H1 (cell line): ENCODE measurements around the gene SLC22A23. TPM values are rescaled to one million over a fixed set of nuclear protein-coding genes. Genes with fewer than 3 reads are reported as not detected.

Source experiments
- CTCF ChIA-PET: fragments of 300-600 bp; sonication (Branson Sonifier 250); formaldehyde crosslinking; loops from one replicate; lab custom pipeline; 2021; ENCODE audit not compliant: partially characterized antibody; lab: Charles Lee
- POLR2A ChIA-PET: fragments of 300-600 bp; sonication (Branson Sonifier 250); formaldehyde crosslinking; loops from one replicate; lab custom pipeline; 2021; ENCODE audit warnings: inconsistent platforms; ENCODE audit not compliant: partially characterized antibody; lab: Charles Lee
- DNase-seq, 2 experiments: peaks; one replicate each; pipeline versions ENCODE4 v3.0.0 to v3.0.0-alpha.2; 2010 to 2022; ENCODE audit warnings: low spot score in 2 of 2, low read depth in 1 of 2, mixed read lengths in 1 of 2
- FAIRE-seq: peaks from 2 replicates; lab custom pipeline; 2011; peaks lifted over from hg19 to GRCh38; lab: Jason Lieb, UNC
- H2AFZ ChIP-seq: 2 replicates; pipeline ENCODE4 v1.8.1; 2012; ENCODE audit warnings: low read length, inconsistent platforms
- H2AK5ac ChIP-seq: 2 replicates; pipeline ENCODE4 v1.6.1; 2013; ENCODE audit warnings: low read depth, low read length
- H2BK120ac ChIP-seq: replicated peaks from 2 replicates; pipeline ENCODE3; 2013; ENCODE audit warnings: low read depth, low read length, inconsistent platforms
- H2BK12ac ChIP-seq: 2 replicates; pipeline ENCODE4 v1.6.1; 2013; ENCODE audit warnings: low read depth, low read length
- H2BK15ac ChIP-seq: 2 replicates; pipeline ENCODE4 v1.6.1; 2013; ENCODE audit warnings: low read length
- H2BK20ac ChIP-seq: 2 replicates; pipeline ENCODE4 v1.6.1; 2013; ENCODE audit warnings: low read length
- H2BK5ac ChIP-seq: 2 replicates; pipeline ENCODE4 v1.6.1; 2013; ENCODE audit warnings: low read depth, low read length
- H3K14ac ChIP-seq: 2 replicates; pipeline ENCODE4 v1.6.1; 2013; ENCODE audit warnings: inconsistent platforms; ENCODE audit not compliant: insufficient read length
- H3K18ac ChIP-seq: 2 replicates; pipeline ENCODE4 v1.6.1; 2013; ENCODE audit warnings: low read length; ENCODE audit errors: extremely low read depth
- H3K23ac ChIP-seq: 2 replicates; pipeline ENCODE4 v1.6.1; 2013; ENCODE audit warnings: inconsistent platforms; ENCODE audit not compliant: insufficient read length
- H3K23me2 ChIP-seq: 2 replicates; pipeline ENCODE4 v1.6.1; 2013; ENCODE audit warnings: low read depth, low read length
- H3K27ac ChIP-seq: 2 replicates; pipeline ENCODE4 v1.6.1; 2011; ENCODE audit warnings: low read depth, low read length, inconsistent platforms
- H3K27me3 ChIP-seq, 4 experiments: replicated peaks in 1 of 4; 1 replicate in 1 of 4; 2 replicates in 3 of 4; pipeline versions ENCODE4 v1.6.1 to v1.8.1; 2011 to 2013; ENCODE audit warnings: low read length in 3 of 4, mild to moderate bottlenecking in 3 of 4, inconsistent platforms in 2 of 4, mixed read lengths in 2 of 4, moderate library complexity in 1 of 4; ENCODE audit not compliant: control insufficient read depth in 3 of 4, insufficient read depth in 3 of 4; ENCODE audit errors: extremely low read depth in 1 of 4
- H3K36me3 ChIP-seq, 4 experiments: 2 replicates each; pipeline versions ENCODE4 v1.6.1 to v1.8.1; 2011 to 2013; ENCODE audit warnings: mild to moderate bottlenecking in 4 of 4, low read length in 3 of 4, moderate library complexity in 2 of 4, control low read depth in 1 of 4, inconsistent platforms in 1 of 4; ENCODE audit not compliant: insufficient read depth in 4 of 4, control insufficient read depth in 2 of 4
- H3K4ac ChIP-seq: replicated peaks from 2 replicates; pipeline ENCODE3; 2013; ENCODE audit warnings: low read length, low read depth, mixed read lengths, inconsistent platforms; ENCODE audit not compliant: insufficient read length
- H3K4me1 ChIP-seq, 4 experiments: replicated peaks in 1 of 4; 1 replicate in 1 of 4; 2 replicates in 3 of 4; pipeline versions ENCODE4 v1.6.1 to v1.8.1; 2011 to 2013; ENCODE audit warnings: low read length in 3 of 4, inconsistent platforms in 2 of 4, mixed read lengths in 1 of 4; ENCODE audit not compliant: insufficient read depth in 4 of 4, control insufficient read depth in 3 of 4
- H3K4me2 ChIP-seq, 2 experiments: 2 replicates each; pipeline versions ENCODE4 v1.6.1 to v1.8.1; 2011 to 2013; ENCODE audit warnings: low read depth in 2 of 2, low read length in 2 of 2, control low read depth in 1 of 2, inconsistent platforms in 1 of 2, mild to moderate bottlenecking in 1 of 2; ENCODE audit not compliant: insufficient read depth in 1 of 2
- H3K4me3 ChIP-seq, 4 experiments: fragments of 200-600, 300-600 bp in 1 of 4; sonication (generic), shearing (Covaris generic), sonication (Bioruptor Twin) in 1 of 4; 2 replicates each; pipeline versions ENCODE4 v1.5.1 to v1.8.1; 2011 to 2016; ENCODE audit warnings: low read length in 4 of 4, low read depth in 3 of 4, control low read depth in 2 of 4, inconsistent platforms in 2 of 4, mild to moderate bottlenecking in 2 of 4, mixed read lengths in 1 of 4, moderate library complexity in 1 of 4; ENCODE audit not compliant: insufficient read depth in 2 of 4; ENCODE audit errors: extremely low read depth in 1 of 4
- H3K56ac ChIP-seq: replicated peaks from 2 replicates; pipeline ENCODE3; 2013; ENCODE audit warnings: low read depth, mild to moderate bottlenecking, mixed read lengths, low read length, inconsistent platforms; ENCODE audit not compliant: insufficient read length
- H3K79me1 ChIP-seq: 2 replicates; pipeline ENCODE4 v1.6.1; 2013; ENCODE audit warnings: low read depth, low read length, control low read depth
- H3K79me2 ChIP-seq, 2 experiments: 2 replicates each; pipeline versions ENCODE4 v1.6.1 to v1.8.1; 2012 to 2013; ENCODE audit warnings: low read length in 2 of 2, mild to moderate bottlenecking in 2 of 2, inconsistent platforms in 1 of 2; ENCODE audit not compliant: insufficient read depth in 2 of 2, control insufficient read depth in 1 of 2
- H3K9ac ChIP-seq, 4 experiments: replicated peaks in 1 of 4; 1 replicate in 1 of 4; 2 replicates in 3 of 4; pipeline versions ENCODE4 v1.6.1 to v1.8.1; 2011 to 2013; ENCODE audit warnings: low read depth in 3 of 4, low read length in 3 of 4, control low read depth in 2 of 4, mild to moderate bottlenecking in 2 of 4, moderate library complexity in 2 of 4, inconsistent platforms in 1 of 4; ENCODE audit errors: extremely low read depth in 1 of 4
- H3K9me3 ChIP-seq, 2 experiments: 2 replicates each; pipeline versions ENCODE4 v1.6.1 to v1.8.1; 2012 to 2013; ENCODE audit warnings: mild to moderate bottlenecking in 2 of 2, moderate library complexity in 2 of 2, control low read depth in 1 of 2, inconsistent platforms in 1 of 2, low read depth in 1 of 2, low read length in 1 of 2, mixed read lengths in 1 of 2; ENCODE audit not compliant: insufficient read depth in 2 of 2
- H4K20me1 ChIP-seq, 2 experiments: replicated peaks in 1 of 2; 2 replicates each; pipeline versions ENCODE3 to v1.8.1; 2011 to 2013; ENCODE audit warnings: inconsistent platforms in 2 of 2, low read length in 2 of 2, mild to moderate bottlenecking in 1 of 2; ENCODE audit not compliant: insufficient read depth in 2 of 2, control insufficient read depth in 1 of 2
- H4K5ac ChIP-seq: 2 replicates; pipeline ENCODE4 v1.6.1; 2013; ENCODE audit warnings: low read length, low read depth, mixed read lengths, inconsistent platforms; ENCODE audit not compliant: insufficient read length
- H4K8ac ChIP-seq: 2 replicates; pipeline ENCODE4 v1.8.0; 2013; ENCODE audit warnings: mild to moderate bottlenecking, moderate library complexity, low read length, inconsistent platforms; ENCODE audit not compliant: insufficient read depth; ENCODE audit errors: extremely low read depth
- H4K91ac ChIP-seq: replicated peaks from 2 replicates; pipeline ENCODE3; 2013; ENCODE audit warnings: low read length, mixed read lengths, inconsistent platforms; ENCODE audit not compliant: insufficient read length
- CBX8 ChIP-seq: fragments of 300-800, 300-1000 bp; sonication (generic); IDR thresholded peaks from 2 replicates; pipeline ENCODE4 v1.7.1; 2016; ENCODE audit warnings: low read depth, low read length, borderline replicate concordance
- CEBPB ChIP-seq: IDR thresholded peaks from 2 replicates; pipeline ENCODE4 v1.6.1; 2012; ENCODE audit warnings: low read depth, low read length
- CHD2 ChIP-seq: IDR thresholded peaks from 2 replicates; pipeline ENCODE4 v1.6.1; 2012; ENCODE audit warnings: low read length, improper control_type of control experiment
- KDM4A ChIP-seq: IDR thresholded peaks from one replicate; pipeline ENCODE4 v1.7.1; 2012; ENCODE audit warnings: low read depth, mild to moderate bottlenecking, moderate library complexity, low read length, inconsistent platforms; ENCODE audit not compliant: severe bottlenecking
- KDM5A ChIP-seq: fragments of 200-600 bp; IDR thresholded peaks from 2 replicates; pipeline ENCODE4 v1.7.1; 2012; ENCODE audit warnings: mild to moderate bottlenecking, low read length, inconsistent platforms, mixed read lengths
- PHF8 ChIP-seq: fragments of 200-600 bp; sonication (generic); conservative IDR thresholded peaks from 2 replicates; pipeline ENCODE4 v1.7.1; 2012; ENCODE audit warnings: low read depth, mild to moderate bottlenecking, inconsistent platforms, low read length, moderate library complexity
- RAD21 ChIP-seq, 2 experiments: IDR thresholded peaks in 1 of 2; conservative IDR thresholded peaks in 1 of 2; 2 replicates each; pipeline ENCODE4 v1.6.1; 2011; ENCODE audit warnings: low read depth in 2 of 2, low read length in 2 of 2, improper control_type of control experiment in 1 of 2, inconsistent platforms in 1 of 2, mild to moderate bottlenecking in 1 of 2, moderate library complexity in 1 of 2
- SAP30 ChIP-seq: fragments of 300-600 bp; sonication (generic); IDR thresholded peaks from 2 replicates; pipeline ENCODE4 v1.7.1; 2012; ENCODE audit warnings: low read length, moderate library complexity, mild to moderate bottlenecking, inconsistent platforms; ENCODE audit not compliant: insufficient read depth, insufficient replicate concordance
- ZNF274 ChIP-seq: IDR thresholded peaks from 2 replicates; pipeline ENCODE4 v1.7.0; 2012; ENCODE audit warnings: low read length, borderline replicate concordance; ENCODE audit errors: extremely low read depth
- WGBS, 2 experiments: shearing (Covaris generic) in 1 of 2; methylation state at CpG; one replicate each; pipeline versions ENCODE4 v1.1.6 to v1.1.7; 2013 to 2015; ENCODE audit warnings: low lambda C conversion rate in 2 of 2, mixed read lengths in 2 of 2, inconsistent platforms in 1 of 2, low coverage in 1 of 2, missing lambda C conversion rate in 1 of 2; ENCODE audit not compliant: insufficient replicate concordance in 2 of 2, insufficient coverage in 1 of 2, insufficient read length in 1 of 2; ENCODE audit errors: extremely low coverage in 1 of 2, missing lambda C conversion rate in 1 of 2; 5-methylcytosine and 5-hydroxymethylcytosine counted together
- polyA plus RNA-seq, 7 experiments: library from polyadenylated mRNA; depleted of rRNA in 3 of 7; stranded (reverse) in 5 of 7; unstranded in 2 of 7; fragments of >200 nt in 5 of 7; fragments of 200-250 nt in 2 of 7; gene quantifications; 1 replicate in 5 of 7; 2 replicates in 1 of 7; 4 replicates in 1 of 7; pipeline versions ENCODE4 v1.2.1 to v1.2.3, GENCODE V29; 2011 to 2013; ENCODE audit warnings: missing spikeins in 2 of 7, mixed read lengths in 2 of 7
- total RNA-seq: library from RNA; stranded (reverse); fragmentation: NEBNext Ultra II Directional; extraction: Animal tissue kit (Norgen Biotek cat#: 25700); gene quantifications from 2 replicates; pipeline ENCODE4 v1.2.1, GENCODE V29; 2021
- TF ChIP-seq, protein P1 (sequence below): IDR thresholded peaks from 2 replicates; pipeline ENCODE4 v1.6.1; 2012; ENCODE audit warnings: low read length, inconsistent platforms

SLC22A23 gene
- total and polyA plus RNA-seq, 2 of the 8 experiments (the other 6 are each of a cell fraction or from before 2014, with no cell fraction given) = 9.9 to 38.4 TPM

DNA sequence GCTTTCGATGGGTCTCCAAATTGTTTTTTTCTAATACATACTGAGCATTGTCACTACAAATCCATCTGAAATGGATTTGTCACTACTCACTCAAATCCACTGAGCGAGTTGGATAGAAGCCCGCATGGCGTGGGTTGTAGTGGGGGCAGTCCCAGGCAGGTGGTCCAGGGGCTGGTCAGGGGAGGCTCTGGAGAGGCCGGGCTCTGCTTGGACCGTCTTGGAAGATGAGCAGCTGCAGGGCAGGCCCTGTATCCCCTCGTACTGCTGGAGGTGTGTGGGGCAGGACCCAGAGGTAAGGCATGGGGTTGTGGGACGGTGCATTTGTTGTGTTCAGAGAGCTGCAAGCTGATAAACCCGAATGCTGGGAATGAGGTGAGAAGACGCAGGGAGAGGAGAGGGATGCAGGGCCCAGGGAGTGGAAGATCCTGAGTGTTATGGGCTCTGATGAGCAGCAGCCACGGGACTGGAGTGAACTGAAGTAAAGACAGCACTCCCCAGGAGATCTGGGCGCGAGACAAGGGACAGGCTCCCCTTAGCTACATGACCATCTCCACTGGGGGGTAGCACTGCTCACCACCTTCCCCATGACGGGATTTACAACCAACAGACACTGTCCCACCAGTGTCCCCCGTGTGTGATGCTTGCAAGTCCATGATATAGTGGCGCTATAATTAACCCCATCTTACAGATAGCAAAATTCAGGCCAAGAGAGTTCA is 152.2 kb downstream of the SLC22A23 start:
- no peak for FAIRE-seq
- TF ChIP-seq SAP30 (no peak), ZNF274 (no peak), RAD21 (IDR thresholded peaks at IDR 0.05 in 1 of 2, conservative IDR thresholded peaks at IDR 0.05 in 1 of 2; ENCODE audit: low read depth in 2 of 2, low read length in 2 of 2) (no peak), KDM4A (no peak), CEBPB (no peak), CBX8 (no peak), CHD2 (no peak), KDM5A (no peak), PHF8 (no peak)
- TF ChIP-seq, protein P1, sequence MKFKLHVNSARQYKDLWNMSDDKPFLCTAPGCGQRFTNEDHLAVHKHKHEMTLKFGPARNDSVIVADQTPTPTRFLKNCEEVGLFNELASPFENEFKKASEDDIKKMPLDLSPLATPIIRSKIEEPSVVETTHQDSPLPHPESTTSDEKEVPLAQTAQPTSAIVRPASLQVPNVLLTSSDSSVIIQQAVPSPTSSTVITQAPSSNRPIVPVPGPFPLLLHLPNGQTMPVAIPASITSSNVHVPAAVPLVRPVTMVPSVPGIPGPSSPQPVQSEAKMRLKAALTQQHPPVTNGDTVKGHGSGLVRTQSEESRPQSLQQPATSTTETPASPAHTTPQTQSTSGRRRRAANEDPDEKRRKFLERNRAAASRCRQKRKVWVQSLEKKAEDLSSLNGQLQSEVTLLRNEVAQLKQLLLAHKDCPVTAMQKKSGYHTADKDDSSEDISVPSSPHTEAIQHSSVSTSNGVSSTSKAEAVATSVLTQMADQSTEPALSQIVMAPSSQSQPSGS = no peak

More for the DNA sequence above, 152.2 kb downstream of the SLC22A23 start:
- Histone ChIP-seq H3K14ac (no peak overlapping the region), H2BK15ac (no peak overlapping the region), H2BK12ac (0 out of 2 replicates have a peak overlapping the region, but pooled peaks have one; percentile 17), H3K79me2 (no peaks in the 10 kb centered on the region), H3K23me2 (no peaks in the 10 kb centered on the region), H2AK5ac (no peak overlapping the region), H4K5ac (no peak overlapping the region), H4K91ac (no peak overlapping the region), H3K27me3 (no peaks in the 10 kb centered on the region), H3K4ac (no peak overlapping the region), H3K27ac (no peak overlapping the region), H2BK5ac (no peak overlapping the region; the same call in 1 of the 2 replicates), H3K9me3 (no peaks in the 10 kb centered on the region), H2AFZ (no peak overlapping the region), H3K4me2 (no peak overlapping the region), H4K20me1 (no peaks in the 10 kb centered on the region), H3K4me3 (no peak overlapping the region), H3K79me1 (peaks cover 6% of the 10 kb centered on the region; the same call in 1 of the 2 replicates), H2BK20ac (no peak overlapping the region), H2BK120ac (no peak overlapping the region), H3K9ac (no peak overlapping the region), H3K36me3 (no peaks in the 10 kb centered on the region), H3K23ac (no peak overlapping the region), H3K18ac (no peak overlapping the region), H4K8ac (no peak overlapping the region), H3K4me1 (peaks cover 0 to 2% (median under 1%) of the 10 kb centered on the region in 4 experiments; a peak in 2 of 7 replicates), H3K56ac (no peak overlapping the region)
- no peak for DNase-seq
- CTCF ChIA-PET = interaction anchor here (0.6 to 2.3 kb wide), 6 partner anchors 9 to 437 kb away, joined by 3 to 6 read pairs (median 4); no protein-coding TSS in a partner anchor
- POLR2A ChIA-PET = interaction anchor here (0.5 kb wide), 1 partner anchor 81 kb away, joined by 4 read pairs; no protein-coding TSS in a partner anchor
- 90% methylated on average over 16 of the region's 16 CpGs; no CpG with 5 or more reads in 1 of the 2 experiments for WGBS, 2 experiments
